GM12864 (cell line): ENCODE measurements around the gene LILRA6.

Experiments used
- DNase-seq: peaks from one replicate; pipeline ENCODE4 v3.0.0-alpha.2; 2011; ENCODE audit warnings: low read depth
- H3K4me3 ChIP-seq: 2 replicates; pipeline ENCODE4 v1.5.1; 2011; ENCODE audit warnings: mild to moderate bottlenecking, low read depth, low read length, control low read depth
- TF ChIP-seq, protein P1 (sequence below): IDR thresholded peaks from 2 replicates; pipeline ENCODE4 v1.5.1; 2011; ENCODE audit warnings: low read depth, mild to moderate bottlenecking, moderate library complexity, low read length, control low read depth, inconsistent platforms; ENCODE audit errors: missing control alignments

The LILRA6 gene

DNA sequence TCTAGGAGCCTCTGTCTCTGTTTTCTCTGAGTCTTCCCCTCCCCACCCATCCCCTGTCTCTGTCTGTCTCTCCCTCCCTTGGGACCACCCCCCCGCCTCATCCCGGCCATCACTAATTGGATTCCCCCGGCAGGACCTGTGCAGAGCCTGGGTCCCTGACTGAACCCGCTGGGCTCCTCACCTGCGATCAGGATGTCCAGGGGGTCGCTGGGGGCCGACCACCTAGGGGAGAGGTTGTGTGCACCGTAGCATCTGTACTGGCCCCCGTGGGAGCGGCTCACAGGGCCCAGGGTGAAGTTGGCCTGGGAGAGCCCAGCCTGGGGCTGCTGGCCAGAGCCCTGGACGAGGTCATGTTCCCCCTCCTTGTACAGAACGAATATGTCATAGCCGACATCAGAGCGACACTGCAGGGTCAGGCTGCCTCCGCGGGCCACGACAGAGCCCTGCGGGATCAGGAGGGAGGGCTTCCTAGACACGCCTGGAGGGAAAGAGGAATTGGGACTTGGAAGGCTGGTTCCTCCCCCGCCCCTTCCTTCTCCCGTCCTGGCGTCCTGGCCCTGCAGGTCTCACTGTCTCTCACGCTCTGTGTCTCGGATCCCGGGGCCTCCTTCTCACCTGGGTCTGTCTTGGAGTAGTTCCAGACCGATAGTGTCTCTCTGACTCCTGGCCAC lies 12.7 kb upstream of the LILRA6 start:
- TF ChIP-seq, protein P1, sequence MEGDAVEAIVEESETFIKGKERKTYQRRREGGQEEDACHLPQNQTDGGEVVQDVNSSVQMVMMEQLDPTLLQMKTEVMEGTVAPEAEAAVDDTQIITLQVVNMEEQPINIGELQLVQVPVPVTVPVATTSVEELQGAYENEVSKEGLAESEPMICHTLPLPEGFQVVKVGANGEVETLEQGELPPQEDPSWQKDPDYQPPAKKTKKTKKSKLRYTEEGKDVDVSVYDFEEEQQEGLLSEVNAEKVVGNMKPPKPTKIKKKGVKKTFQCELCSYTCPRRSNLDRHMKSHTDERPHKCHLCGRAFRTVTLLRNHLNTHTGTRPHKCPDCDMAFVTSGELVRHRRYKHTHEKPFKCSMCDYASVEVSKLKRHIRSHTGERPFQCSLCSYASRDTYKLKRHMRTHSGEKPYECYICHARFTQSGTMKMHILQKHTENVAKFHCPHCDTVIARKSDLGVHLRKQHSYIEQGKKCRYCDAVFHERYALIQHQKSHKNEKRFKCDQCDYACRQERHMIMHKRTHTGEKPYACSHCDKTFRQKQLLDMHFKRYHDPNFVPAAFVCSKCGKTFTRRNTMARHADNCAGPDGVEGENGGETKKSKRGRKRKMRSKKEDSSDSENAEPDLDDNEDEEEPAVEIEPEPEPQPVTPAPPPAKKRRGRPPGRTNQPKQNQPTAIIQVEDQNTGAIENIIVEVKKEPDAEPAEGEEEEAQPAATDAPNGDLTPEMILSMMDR, result no peak
- DNase-seq, result no peak
- H3K4me3 ChIP-seq, result no peak overlapping the region

- DNase-seq, result no peak
- H3K4me3 ChIP-seq, result no peak overlapping the region
- TF ChIP-seq, protein P1, result no peak
Measured at GRCh38 chr19:54254195-54254906, 11.8 kb upstream of the LILRA6 start.

- TF ChIP-seq, protein P1, result no peak
- H3K4me3 ChIP-seq, result no peak overlapping the region
- no peak for DNase-seq
Measured at GRCh38 chr19:54253331-54254194, 11.0 kb upstream of the LILRA6 start.

DNA sequence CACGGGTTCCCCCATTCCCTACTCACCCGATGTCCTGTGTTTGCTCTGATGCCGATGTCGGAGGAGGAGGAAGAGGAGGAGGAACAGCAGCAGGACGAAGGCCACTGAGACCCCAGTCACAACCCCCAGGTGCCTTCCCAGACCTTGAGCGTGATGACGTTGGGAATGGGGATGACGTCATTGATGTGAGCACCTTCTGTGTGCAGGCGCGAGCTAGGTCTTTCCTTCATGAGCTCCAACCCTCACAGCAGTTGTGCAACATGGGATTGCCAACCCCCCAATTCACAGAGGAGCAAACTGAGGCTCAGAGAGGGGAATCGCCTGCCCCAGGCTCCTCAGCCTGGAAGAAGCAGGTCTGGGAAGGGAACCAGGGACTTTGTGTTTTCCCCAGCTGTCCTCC lies 10.3 kb upstream of the LILRA6 start:
- no peak for DNase-seq
- TF ChIP-seq, protein P1, result no peak

GRCh38 chr19:54252243-54252642 lies 9.7 kb upstream of the LILRA6 start:
- DNase-seq, result no peak
- H3K4me3 ChIP-seq, result no peak overlapping the region
- TF ChIP-seq, protein P1, result no peak

More for the DNA sequence above, 10.3 kb upstream of the LILRA6 start:
- H3K4me3 ChIP-seq, result no peak overlapping the region

DNA sequence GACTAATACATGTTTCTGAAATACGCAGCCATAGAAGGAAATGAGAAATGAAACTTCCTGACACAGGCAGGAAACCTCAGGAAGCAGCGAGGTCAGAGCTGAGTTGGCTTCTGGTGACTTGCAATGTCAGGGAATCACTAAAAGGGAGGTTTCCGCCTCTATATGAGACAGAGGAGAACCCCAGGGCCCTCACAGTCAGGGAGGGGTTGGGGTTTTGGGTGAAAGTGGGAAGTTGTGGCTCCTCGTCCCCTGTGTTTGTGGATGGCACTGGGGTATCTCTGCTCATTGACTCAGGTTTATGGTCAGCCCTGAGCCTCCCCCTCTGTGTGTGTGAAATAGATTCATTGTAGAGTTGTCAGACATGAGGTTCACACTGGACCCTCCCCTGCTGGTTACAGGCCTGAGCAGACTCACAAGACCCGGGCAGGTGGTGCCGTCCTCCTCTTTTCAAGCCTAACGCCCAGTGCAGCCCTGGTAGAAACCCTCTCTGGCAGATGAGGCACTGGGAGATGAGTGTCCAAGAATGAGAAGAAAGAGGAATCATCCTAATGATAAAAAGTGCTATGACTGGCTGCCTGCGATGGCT lies 5.5 kb upstream of the LILRA6 start:
- no peak for DNase-seq
- no peak overlapping the region for H3K4me3 ChIP-seq
- TF ChIP-seq, protein P1, result no peak
